K562 (cell line): ENCODE results near the gene EGFL7.
A peak's percentile ranks its signal among the peaks of the same experiment; 100 is the strongest.

ENCODE experiments used
- ARID4B ChIP-seq: sonication (generic); formaldehyde crosslinking; IDR thresholded peaks from 2 replicates; pipeline ENCODE4 v1.8.0; 2022; ENCODE audit warnings: mild to moderate bottlenecking, missing genetic modification reagents
- BCLAF1 ChIP-seq, 2 experiments: fragments of 450-650 bp in 1 of 2; IDR thresholded peaks; 2 replicates each; pipeline ENCODE4 v1.6.1; 2011 to 2017; ENCODE audit warnings: low read depth in 2 of 2, antibody characterized with exemption in 1 of 2, borderline replicate concordance in 1 of 2, low read length in 1 of 2, mild to moderate bottlenecking in 1 of 2, mixed read lengths in 1 of 2; ENCODE audit not compliant: control insufficient read depth in 1 of 2
- CHD1 ChIP-seq: fragments of 200-600 bp; sonication (generic); IDR thresholded peaks from one replicate; pipeline ENCODE4 v1.6.1; 2012; ENCODE audit warnings: mild to moderate bottlenecking, moderate library complexity, low read length, inconsistent platforms
- CTCF ChIP-seq, 3 experiments: IDR thresholded peaks in 2 of 3; conservative IDR thresholded peaks in 1 of 3; 2 replicates each; pipeline ENCODE4 v1.5.1; 2011 to 2012; ENCODE audit warnings: low read length in 3 of 3, mild to moderate bottlenecking in 3 of 3, control low read depth in 2 of 3, improper control_type of control experiment in 1 of 3, inconsistent platforms in 1 of 3, low read depth in 1 of 3, mixed read lengths in 1 of 3, moderate library complexity in 1 of 3; ENCODE audit not compliant: insufficient read depth in 2 of 3
- HLTF ChIP-seq: fragments of 450-650 bp; IDR thresholded peaks from 2 replicates; pipeline ENCODE4 v1.6.1; 2016
- RCOR1 ChIP-seq, 2 experiments: IDR thresholded peaks; 2 replicates each; pipeline ENCODE4 v1.6.1; 2012; ENCODE audit warnings: low read depth in 2 of 2, low read length in 2 of 2, borderline replicate concordance in 1 of 2, improper control_type of control experiment in 1 of 2
- REST ChIP-seq, 2 experiments: fragments of 450-650 bp; formaldehyde crosslinking in 1 of 2; IDR thresholded peaks; 2 replicates each; pipeline versions ENCODE4 v1.4.0 to v1.6.1; 2014 to 2020; ENCODE audit warnings: mild to moderate bottlenecking in 2 of 2, borderline replicate concordance in 1 of 2, low read depth in 1 of 2
- SAFB ChIP-seq: fragments of 200-400 bp; formaldehyde crosslinking; IDR thresholded peaks from 2 replicates; pipeline ENCODE4 v1.6.1; 2017; ENCODE audit warnings: low read depth, low read length, borderline replicate concordance
- ZZZ3 ChIP-seq: fragments of 450-650 bp; IDR thresholded peaks from 2 replicates; pipeline ENCODE4 v1.6.1; 2016; ENCODE audit warnings: antibody characterized with exemption, mild to moderate bottlenecking, moderate library complexity
- TF ChIP-seq, protein P1 (sequence below): sonication (generic); formaldehyde crosslinking; IDR thresholded peaks from 2 replicates; pipeline ENCODE4 v1.9.0; 2022; ENCODE audit warnings: mild to moderate bottlenecking, missing genetic modification reagents
- TF ChIP-seq, protein P2 (sequence below): sonication (generic); formaldehyde crosslinking; IDR thresholded peaks from 2 replicates; pipeline ENCODE4 v1.8.1; 2022; ENCODE audit warnings: missing genetic modification reagents

- TF ChIP-seq CTCF (IDR thresholded peaks at IDR 0.05 in 2 of 3, conservative IDR thresholded peaks at IDR 0.05 in 1 of 3; ENCODE audit: insufficient read depth in 2 of 3, low read depth in 1 of 3, low read length in 3 of 3): peak; percentile 16 to 47 (median 37); a peak in 3 of 6 replicates
- no peak for TF ChIP-seq BCLAF1 (IDR thresholded peaks at IDR 0.05; ENCODE audit: borderline replicate concordance in 1 of 2, control insufficient read depth in 1 of 2, low read depth in 2 of 2, low read length in 1 of 2)
- TF ChIP-seq SAFB: no peak
- peak; percentile 34; the same call in 1 of the 2 replicates for TF ChIP-seq REST (IDR thresholded peaks at IDR 0.05; ENCODE audit: borderline replicate concordance)
- TF ChIP-seq REST (CRISPR knock-in tag; IDR thresholded peaks at IDR 0.05; ENCODE audit: low read depth): no peak
- no peak for TF ChIP-seq ZZZ3
- TF ChIP-seq ARID4B (CRISPR knock-in tag): 0 out of 2 replicates have a peak, but pooled peaks have one; percentile 8
- TF ChIP-seq CHD1: no peak
- TF ChIP-seq, protein P1, sequence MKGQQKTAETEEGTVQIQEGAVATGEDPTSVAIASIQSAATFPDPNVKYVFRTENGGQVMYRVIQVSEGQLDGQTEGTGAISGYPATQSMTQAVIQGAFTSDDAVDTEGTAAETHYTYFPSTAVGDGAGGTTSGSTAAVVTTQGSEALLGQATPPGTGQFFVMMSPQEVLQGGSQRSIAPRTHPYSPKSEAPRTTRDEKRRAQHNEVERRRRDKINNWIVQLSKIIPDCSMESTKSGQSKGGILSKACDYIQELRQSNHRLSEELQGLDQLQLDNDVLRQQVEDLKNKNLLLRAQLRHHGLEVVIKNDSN (CRISPR knock-in tag): peak; percentile 33; the same call in 1 of the 2 replicates
- TF ChIP-seq, protein P2, sequence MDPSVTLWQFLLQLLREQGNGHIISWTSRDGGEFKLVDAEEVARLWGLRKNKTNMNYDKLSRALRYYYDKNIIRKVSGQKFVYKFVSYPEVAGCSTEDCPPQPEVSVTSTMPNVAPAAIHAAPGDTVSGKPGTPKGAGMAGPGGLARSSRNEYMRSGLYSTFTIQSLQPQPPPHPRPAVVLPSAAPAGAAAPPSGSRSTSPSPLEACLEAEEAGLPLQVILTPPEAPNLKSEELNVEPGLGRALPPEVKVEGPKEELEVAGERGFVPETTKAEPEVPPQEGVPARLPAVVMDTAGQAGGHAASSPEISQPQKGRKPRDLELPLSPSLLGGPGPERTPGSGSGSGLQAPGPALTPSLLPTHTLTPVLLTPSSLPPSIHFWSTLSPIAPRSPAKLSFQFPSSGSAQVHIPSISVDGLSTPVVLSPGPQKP (CRISPR knock-in tag): no peak
- no peak for TF ChIP-seq RCOR1 (IDR thresholded peaks at IDR 0.05; ENCODE audit: borderline replicate concordance in 1 of 2, low read depth in 2 of 2, low read length in 2 of 2)
- no peak for TF ChIP-seq HLTF
Observed at GRCh38 chr9:136614967-136615623, 47.6 kb upstream of the EGFL7 start.
